ENCODE measurements around the gene KRTAP5-6. TPM values are rescaled to one million over a fixed set of nuclear protein-coding genes. Genes with fewer than 3 reads are reported as not detected.

KRTAP5-6 gene
- total and polyA plus RNA-seq, 4 donors, result not detected

DNA sequence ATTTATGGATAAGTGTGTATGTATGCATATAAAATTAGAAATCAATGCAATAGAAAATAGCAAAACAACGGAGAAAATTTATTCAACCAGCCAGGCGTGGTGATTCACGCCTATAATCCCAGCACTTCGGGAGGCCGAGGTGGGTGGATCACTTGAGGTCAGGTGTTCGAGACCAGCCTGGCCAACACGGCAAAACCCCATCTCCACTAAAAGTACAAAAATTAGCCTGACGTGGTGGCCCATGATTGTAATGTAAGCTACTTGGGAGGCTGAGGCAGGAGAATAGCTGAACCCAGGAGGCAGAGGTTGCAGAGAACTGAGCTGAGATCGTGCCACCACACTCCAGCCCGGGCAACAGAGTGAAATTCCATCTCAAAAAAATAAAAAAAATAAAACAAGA, 5.5 kb downstream of the KRTAP5-6 start:
- no peak for DNase-seq (ENCODE audit: low read depth in 4 of 6, low spot score in 6 of 6)
- H3K9me3 ChIP-seq (ENCODE audit: control insufficient read depth, insufficient read depth, low read length), result no peaks in the 10 kb centered on the region
- H3K27me3 ChIP-seq (ENCODE audit: control insufficient read depth, insufficient read depth, low read length), result no peaks in the 10 kb centered on the region
- no peak overlapping the region for H3K4me3 ChIP-seq (ENCODE audit: low read depth, low read length)
- WGBS (ENCODE audit: insufficient coverage), result 100% methylated on average over 1 of the region's 10 CpGs
- H3K36me3 ChIP-seq (ENCODE audit: control insufficient read depth, insufficient read depth, low read length), result no peaks in the 10 kb centered on the region
- peaks cover 7% of the 10 kb centered on the region for H3K4me1 ChIP-seq (ENCODE audit: control insufficient read depth, insufficient read depth, low read length)
- H3K27ac ChIP-seq (ENCODE audit: low read depth, low read length), result no peak overlapping the region

DNA sequence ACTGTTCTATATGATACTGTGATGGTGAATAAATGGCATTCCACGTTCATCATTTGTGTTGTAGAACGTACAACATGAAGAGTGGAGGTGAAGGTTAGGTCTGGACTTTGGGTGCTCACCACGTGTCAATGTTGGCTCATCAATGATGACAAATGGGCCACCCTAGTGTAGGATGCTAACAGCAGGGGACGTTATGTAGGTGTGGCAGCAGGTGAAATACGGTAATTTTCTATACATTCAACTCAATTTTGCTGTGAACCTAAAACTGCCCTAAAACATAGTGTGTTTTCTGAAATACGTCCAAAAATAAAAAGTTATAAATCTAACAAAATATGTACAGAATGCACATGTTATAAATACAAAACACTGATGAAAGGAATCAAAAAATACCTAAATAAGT, 6.2 kb downstream of the KRTAP5-6 start:
- H3K4me1 ChIP-seq (ENCODE audit: control insufficient read depth, insufficient read depth, low read length), result peaks cover 7% of the 10 kb centered on the region
- no peaks in the 10 kb centered on the region for H3K9me3 ChIP-seq (ENCODE audit: control insufficient read depth, insufficient read depth, low read length)
- DNase-seq (ENCODE audit: low read depth in 4 of 6, low spot score in 6 of 6), result no peak
- H3K27me3 ChIP-seq (ENCODE audit: control insufficient read depth, insufficient read depth, low read length), result no peaks in the 10 kb centered on the region
- H3K4me3 ChIP-seq (ENCODE audit: low read depth, low read length), result no peak overlapping the region
- no peaks in the 10 kb centered on the region for H3K36me3 ChIP-seq (ENCODE audit: control insufficient read depth, insufficient read depth, low read length)
- H3K27ac ChIP-seq (ENCODE audit: low read depth, low read length), result no peak overlapping the region
- WGBS (ENCODE audit: insufficient coverage), result 88% methylated on average over 4 of the region's 6 CpGs

DNA sequence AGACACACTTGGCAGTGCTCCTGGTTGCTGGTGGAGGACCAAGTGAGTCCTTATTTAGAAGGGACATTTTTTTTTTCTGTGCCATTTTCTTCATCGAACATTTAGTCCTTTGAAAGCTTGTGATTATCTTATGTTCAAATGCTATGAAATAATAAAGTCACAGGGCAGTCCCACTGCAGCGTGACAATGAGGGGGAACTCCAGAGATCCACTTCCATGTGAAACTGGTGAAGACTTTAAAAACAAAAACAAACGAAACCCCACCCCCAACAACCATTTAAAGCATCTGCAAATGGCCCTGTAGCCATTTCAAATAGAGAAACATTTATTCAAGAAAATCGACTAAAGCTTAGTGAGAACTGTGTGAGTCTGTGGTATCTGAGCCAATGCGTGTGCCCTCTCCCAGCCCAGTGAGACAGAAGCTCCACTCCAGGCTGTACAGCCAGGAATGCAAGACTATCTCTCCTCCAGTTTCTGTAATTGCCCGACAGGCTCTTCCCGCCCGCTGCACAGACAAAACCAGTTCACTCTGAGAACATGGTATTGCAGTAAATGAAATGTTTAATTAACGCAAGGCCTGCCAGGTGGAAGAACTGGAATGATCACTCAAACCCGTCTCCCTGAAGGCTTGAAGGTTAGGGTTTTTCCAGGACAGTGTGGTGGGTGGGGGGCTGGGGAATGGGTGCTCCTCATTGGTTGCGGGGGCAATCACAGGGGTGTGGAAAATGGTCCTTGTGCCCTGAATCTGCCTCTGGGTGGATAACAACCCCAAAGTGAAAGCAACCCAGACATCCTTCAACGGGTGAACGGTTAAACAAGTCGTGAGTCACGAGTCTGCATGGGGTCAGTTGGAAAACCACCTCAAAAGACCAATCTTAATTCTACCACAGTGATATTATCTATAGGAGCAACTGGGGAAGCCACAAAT, 8.4 kb downstream of the KRTAP5-6 start:
- 90% methylated on average over 3 of the region's 15 CpGs for WGBS (ENCODE audit: insufficient coverage)
- DNase-seq (ENCODE audit: low read depth in 4 of 6, low spot score in 6 of 6), result no peak
- H3K27ac ChIP-seq (ENCODE audit: low read depth, low read length), result no peak overlapping the region
- H3K36me3 ChIP-seq (ENCODE audit: control insufficient read depth, insufficient read depth, low read length), result no peaks in the 10 kb centered on the region
- peaks cover 7% of the 10 kb centered on the region for H3K4me1 ChIP-seq (ENCODE audit: control insufficient read depth, insufficient read depth, low read length)
- no peaks in the 10 kb centered on the region for H3K9me3 ChIP-seq (ENCODE audit: control insufficient read depth, insufficient read depth, low read length)
- no peaks in the 10 kb centered on the region for H3K27me3 ChIP-seq (ENCODE audit: control insufficient read depth, insufficient read depth, low read length)
- H3K4me3 ChIP-seq (ENCODE audit: low read depth, low read length), result no peak overlapping the region

DNA sequence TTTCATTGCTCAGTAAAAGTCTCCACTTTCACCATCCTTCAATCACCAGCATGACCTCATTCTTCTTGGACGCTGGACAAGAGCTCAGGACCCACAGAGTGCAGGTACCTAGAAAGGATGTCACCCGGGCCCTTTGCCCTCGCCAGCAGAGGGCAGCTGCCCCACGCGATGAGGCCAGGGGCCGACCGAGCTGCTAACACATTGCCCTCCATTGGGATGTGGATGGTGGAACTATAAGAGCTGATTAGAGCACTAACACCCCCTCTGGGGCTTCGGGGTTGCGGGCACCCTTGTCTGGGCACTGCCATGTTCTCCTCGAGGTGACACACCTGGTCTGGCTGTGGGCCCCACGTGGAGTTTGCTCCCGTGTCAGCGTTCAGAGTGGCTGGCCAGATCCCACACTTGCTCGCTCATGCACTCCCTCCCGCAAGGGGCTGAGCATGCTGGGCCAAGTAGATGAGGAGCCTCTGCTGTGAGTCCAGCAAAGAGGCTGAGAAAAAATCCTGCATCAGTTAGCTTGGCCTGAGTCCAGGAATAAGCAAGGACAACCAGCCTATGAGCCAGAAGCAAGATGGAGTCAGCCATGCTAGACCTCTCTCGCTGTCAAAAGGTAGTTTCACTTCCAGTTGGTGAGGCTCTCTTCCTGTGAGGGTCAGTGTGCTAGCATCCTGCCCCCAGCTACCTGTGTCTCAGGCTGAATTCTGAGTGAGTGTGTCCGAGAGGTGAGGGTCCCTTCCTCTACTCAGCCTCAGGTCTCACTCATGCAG, 9.8 kb downstream of the KRTAP5-6 start:
- no peaks in the 10 kb centered on the region for H3K36me3 ChIP-seq (ENCODE audit: control insufficient read depth, insufficient read depth, low read length)

DNA sequence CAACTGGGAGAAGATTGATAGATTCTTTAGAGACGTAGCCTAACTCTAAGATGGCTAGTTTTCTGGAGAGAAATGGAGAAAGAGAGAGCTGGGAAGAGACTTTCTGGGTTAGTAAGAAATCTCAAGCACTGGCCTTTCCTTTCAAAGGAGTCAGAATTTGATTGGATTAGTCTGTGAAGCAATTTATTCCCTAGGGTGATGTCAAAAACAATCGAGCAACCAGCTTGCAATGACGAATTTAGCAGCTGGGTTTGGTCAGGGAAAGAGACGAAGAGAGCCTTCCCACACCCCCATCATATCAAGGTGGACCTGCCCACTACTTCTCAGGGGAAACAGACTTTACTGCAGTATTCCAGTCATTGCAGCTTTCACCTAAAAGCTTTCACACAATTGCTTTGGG, 10.8 kb downstream of the KRTAP5-6 start:
- Histone ChIP-seq H3K4me3 (ENCODE audit: low read depth, low read length) (no peak overlapping the region), H3K36me3 (ENCODE audit: control insufficient read depth, insufficient read depth, low read length) (no peaks in the 10 kb centered on the region), H3K4me1 (ENCODE audit: control insufficient read depth, insufficient read depth, low read length) (no peaks in the 10 kb centered on the region), H3K27ac (ENCODE audit: low read depth, low read length) (no peak overlapping the region), H3K9me3 (ENCODE audit: control insufficient read depth, insufficient read depth, low read length) (no peaks in the 10 kb centered on the region), H3K27me3 (ENCODE audit: control insufficient read depth, insufficient read depth, low read length) (no peaks in the 10 kb centered on the region)
- 27% methylated on average over 3 of the region's 4 CpGs for WGBS (ENCODE audit: insufficient coverage)
- DNase-seq (ENCODE audit: low read depth in 4 of 6, low spot score in 6 of 6), result no peak

More for the DNA sequence above, 9.8 kb downstream of the KRTAP5-6 start:
- Histone ChIP-seq H3K27ac (ENCODE audit: low read depth, low read length) (no peak overlapping the region), H3K9me3 (ENCODE audit: control insufficient read depth, insufficient read depth, low read length) (no peaks in the 10 kb centered on the region), H3K4me1 (ENCODE audit: control insufficient read depth, insufficient read depth, low read length) (no peaks in the 10 kb centered on the region), H3K4me3 (ENCODE audit: low read depth, low read length) (no peak overlapping the region), H3K27me3 (ENCODE audit: control insufficient read depth, insufficient read depth, low read length) (no peaks in the 10 kb centered on the region)
- DNase-seq (ENCODE audit: low read depth in 4 of 6, low spot score in 6 of 6), result no peak
- 82% methylated on average over 14 of the region's 17 CpGs for WGBS (ENCODE audit: insufficient coverage)

DNA sequence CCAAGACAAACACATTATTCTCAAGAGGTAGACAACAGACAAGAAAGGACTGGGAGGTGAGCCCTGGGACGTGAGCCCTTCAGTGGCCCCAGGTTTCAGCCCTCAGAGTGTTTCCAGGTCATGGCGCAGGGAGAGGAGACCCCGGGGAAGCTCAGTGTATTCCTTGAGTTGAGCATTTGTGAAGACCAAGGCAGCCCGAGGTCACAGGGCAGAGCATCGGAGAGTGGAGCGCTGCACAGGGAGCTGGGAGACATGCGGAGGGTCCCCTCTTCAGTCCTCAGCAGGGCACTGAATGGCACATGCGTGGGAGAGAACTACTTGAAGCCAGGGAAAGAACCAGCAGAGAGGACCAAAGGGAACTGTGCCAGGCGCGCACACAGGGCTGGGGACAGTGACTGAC, 11.7 kb downstream of the KRTAP5-6 start:
- H3K27ac ChIP-seq (ENCODE audit: low read depth, low read length), result no peak overlapping the region
- no peaks in the 10 kb centered on the region for H3K27me3 ChIP-seq (ENCODE audit: control insufficient read depth, insufficient read depth, low read length)
- no peak for DNase-seq (ENCODE audit: low read depth in 4 of 6, low spot score in 6 of 6)
- WGBS (ENCODE audit: insufficient coverage), result 84% methylated on average over 10 of the region's 10 CpGs
- H3K9me3 ChIP-seq (ENCODE audit: control insufficient read depth, insufficient read depth, low read length), result no peaks in the 10 kb centered on the region
- no peaks in the 10 kb centered on the region for H3K36me3 ChIP-seq (ENCODE audit: control insufficient read depth, insufficient read depth, low read length)
- H3K4me1 ChIP-seq (ENCODE audit: control insufficient read depth, insufficient read depth, low read length), result no peaks in the 10 kb centered on the region
- H3K4me3 ChIP-seq (ENCODE audit: low read depth, low read length), result no peak overlapping the region

DNA sequence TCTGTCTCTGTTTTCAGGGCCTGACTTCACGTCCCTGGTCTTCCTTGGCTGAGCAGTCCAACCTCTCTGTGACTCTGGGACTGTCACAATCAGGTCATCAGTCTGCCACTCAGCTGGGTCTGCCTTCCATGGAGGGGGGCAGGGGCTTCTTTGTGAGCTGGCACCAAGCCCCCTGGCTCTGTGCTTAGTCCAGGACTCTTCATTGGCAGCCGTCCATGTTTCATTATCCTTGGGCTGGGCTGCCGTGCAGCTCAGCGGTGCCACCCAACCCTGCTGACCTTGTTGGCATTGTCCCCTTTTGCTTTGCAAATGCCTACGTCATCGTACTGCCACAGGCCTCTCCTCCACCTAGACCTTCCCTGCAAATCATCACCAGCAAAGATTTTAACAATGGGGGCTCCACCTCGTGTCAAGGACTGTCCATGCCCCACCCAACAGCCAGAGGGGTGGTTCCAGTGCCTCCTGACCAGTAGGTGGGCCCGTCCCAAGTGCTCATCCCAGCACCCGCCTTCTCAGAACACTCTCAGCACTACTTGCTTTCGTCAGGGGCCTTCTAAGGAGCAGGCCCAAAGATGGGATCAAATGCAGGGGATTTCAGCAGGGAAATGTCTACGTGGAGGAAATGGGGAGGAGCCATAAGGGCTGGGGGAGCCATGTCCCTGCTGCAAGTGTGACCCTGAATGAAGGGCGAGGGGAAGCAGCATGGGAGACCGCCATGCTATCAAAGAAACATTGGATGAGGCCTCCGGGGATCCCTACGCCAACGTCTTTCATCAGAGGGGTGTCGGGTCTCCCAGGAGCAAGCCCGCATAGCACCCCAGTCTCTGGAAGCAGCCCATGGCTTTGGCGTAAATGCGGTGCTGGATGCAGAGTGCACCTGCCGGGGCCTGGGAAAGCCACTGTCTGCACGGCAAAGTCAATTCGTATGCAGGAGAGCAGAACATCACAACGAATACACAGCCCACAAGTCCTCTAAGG, 18.2 kb downstream of the KRTAP5-6 start:
- H3K36me3 ChIP-seq (ENCODE audit: control insufficient read depth, insufficient read depth, low read length), result no peaks in the 10 kb centered on the region
- H3K27ac ChIP-seq (ENCODE audit: low read depth, low read length), result no peak overlapping the region
- H3K4me1 ChIP-seq (ENCODE audit: control insufficient read depth, insufficient read depth, low read length), result peaks cover 7% of the 10 kb centered on the region
- no peak for DNase-seq (ENCODE audit: low read depth in 4 of 6, low spot score in 6 of 6)
- WGBS (ENCODE audit: insufficient coverage), result 74% methylated on average over 21 of the region's 24 CpGs
- H3K9me3 ChIP-seq (ENCODE audit: control insufficient read depth, insufficient read depth, low read length), result no peaks in the 10 kb centered on the region
- no peaks in the 10 kb centered on the region for H3K27me3 ChIP-seq (ENCODE audit: control insufficient read depth, insufficient read depth, low read length)
- no peak overlapping the region for H3K4me3 ChIP-seq (ENCODE audit: low read depth, low read length)

DNA sequence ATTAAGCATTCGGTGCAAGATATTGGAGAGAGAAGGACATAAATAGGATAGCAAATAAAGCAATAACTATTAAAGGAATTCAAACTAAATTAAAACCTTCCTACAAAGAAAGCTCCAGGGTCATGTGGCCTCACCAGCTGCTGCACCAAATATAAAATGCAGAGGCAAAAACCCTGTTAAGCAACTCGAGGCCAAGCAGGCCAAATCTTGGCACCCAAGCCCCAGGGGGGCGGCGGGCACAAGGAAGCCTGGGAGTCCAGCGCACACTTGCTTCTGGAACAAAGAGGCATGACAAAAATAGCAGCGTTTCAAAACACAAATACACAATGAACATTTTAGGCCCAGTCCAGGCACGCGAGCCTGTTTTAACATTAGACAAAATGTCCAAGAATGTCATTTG, 20.8 kb downstream of the KRTAP5-6 start:
- Histone ChIP-seq H3K4me1 (ENCODE audit: control insufficient read depth, insufficient read depth, low read length) (peaks cover 7% of the 10 kb centered on the region), H3K27ac (ENCODE audit: low read depth, low read length) (no peak overlapping the region), H3K36me3 (ENCODE audit: control insufficient read depth, insufficient read depth, low read length) (no peaks in the 10 kb centered on the region), H3K4me3 (ENCODE audit: low read depth, low read length) (no peak overlapping the region), H3K27me3 (ENCODE audit: control insufficient read depth, insufficient read depth, low read length) (no peaks in the 10 kb centered on the region), H3K9me3 (ENCODE audit: control insufficient read depth, insufficient read depth, low read length) (no peaks in the 10 kb centered on the region)
- WGBS (ENCODE audit: insufficient coverage), result 52% methylated on average over 7 of the region's 8 CpGs
- no peak for DNase-seq (ENCODE audit: low read depth in 4 of 6, low spot score in 6 of 6)

DNA sequence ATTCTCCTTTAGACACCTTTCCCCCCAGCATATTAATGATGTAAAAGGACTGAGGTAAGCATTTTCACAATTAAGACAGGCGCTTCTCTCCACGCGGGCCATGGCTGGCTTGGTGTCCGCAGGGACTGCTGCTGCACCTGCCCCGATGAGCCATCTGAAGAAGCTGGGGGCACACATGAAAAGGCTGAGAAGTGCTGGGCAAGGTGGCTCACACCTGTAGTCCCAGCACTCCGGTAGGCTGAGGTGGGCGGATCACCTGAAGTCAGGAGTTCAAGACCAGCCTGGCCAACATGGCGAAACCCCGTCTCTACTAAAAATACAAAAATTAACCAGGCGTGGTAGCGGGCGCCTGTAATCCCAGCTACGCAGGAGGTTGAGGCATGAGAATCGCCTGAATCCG, 21.3 kb downstream of the KRTAP5-6 start:
- Histone ChIP-seq H3K27ac (ENCODE audit: low read depth, low read length) (no peak overlapping the region), H3K36me3 (ENCODE audit: control insufficient read depth, insufficient read depth, low read length) (no peaks in the 10 kb centered on the region), H3K9me3 (ENCODE audit: control insufficient read depth, insufficient read depth, low read length) (no peaks in the 10 kb centered on the region), H3K4me1 (ENCODE audit: control insufficient read depth, insufficient read depth, low read length) (peaks cover 7% of the 10 kb centered on the region), H3K27me3 (ENCODE audit: control insufficient read depth, insufficient read depth, low read length) (no peaks in the 10 kb centered on the region), H3K4me3 (ENCODE audit: low read depth, low read length) (no peak overlapping the region)
- WGBS (ENCODE audit: insufficient coverage), result 99% methylated on average over 8 of the region's 15 CpGs
- DNase-seq (ENCODE audit: low read depth in 4 of 6, low spot score in 6 of 6), result no peak

All from spinal cord (tissue), 10 donors.